HCT116 (cell line): ENCODE measurements around the gene ALDH9A1. TPM values are rescaled to one million over a fixed set of nuclear protein-coding genes. Genes with fewer than 3 reads are reported as not detected.

ENCODE experiments used
- ATAC-seq: fragments of 200-7000 bp; cut with Tn5 transposase; 2 replicates; pipeline ENCODE4 v1.9.1; 2020; ENCODE audit warnings: mild to moderate bottlenecking, moderate library complexity
- BruUV-seq: library from RNA; stranded (reverse); fragments of 400-500 nt; replicated peaks from 2 replicates; lab custom pipeline; 2021; lab: Mats Ljungman, UMichigan
- CTCF ChIA-PET: fragments of 300-600 bp; sonication (Branson Sonifier 250); formaldehyde crosslinking; loops from one replicate; lab custom pipeline; 2021; ENCODE audit warnings: antibody characterized with exemption; lab: Charles Lee
- POLR2A ChIA-PET: fragments of 300-600, 350-600 bp; sonication (Branson Sonifier 250); formaldehyde crosslinking; loops from one replicate; lab custom pipeline; 2021; ENCODE audit warnings: antibody characterized with exemption; lab: Charles Lee
- RAD21 ChIA-PET, 2 experiments: fragments of 300-600 bp; sonication (Branson Sonifier 250); formaldehyde crosslinking; loops; one replicate each; lab custom pipeline; 2023; ENCODE audit warnings: low total read pairs in 2 of 2; ENCODE audit not compliant: uncharacterized antibody in 2 of 2, unreplicated experiment in 2 of 2, low non-redundant PET in 1 of 2; lab: Charles Lee
- DNase-seq: peaks from one replicate; pipeline ENCODE4 v3.0.0-alpha.2; 2010; ENCODE audit warnings: low read depth, low spot score
- H2AFZ ChIP-seq: fragments of 200-600 bp; shearing (Covaris generic), sonication (generic); 2 replicates; pipeline ENCODE4 v1.6.1; 2017; ENCODE audit warnings: low read depth, mixed run types, mixed read lengths, antibody characterized with exemption, low read length; ENCODE audit not compliant: poor library complexity, severe bottlenecking
- H3K27ac ChIP-seq: 2 replicates; pipeline ENCODE4 v1.5.1; 2012; ENCODE audit warnings: low read depth, low read length
- H3K27me3 ChIP-seq: fragments of 200-600 bp; sonication (generic); 2 replicates; pipeline ENCODE4 v1.6.1; 2016; ENCODE audit warnings: mixed run types, low read length, mixed read lengths; ENCODE audit not compliant: insufficient read depth
- H3K36me3 ChIP-seq, 2 experiments: fragments of 200-500 bp in 1 of 2; fragments of 200-600 bp in 1 of 2; sonication (Bioruptor generic) in 1 of 2; sonication (generic) in 1 of 2; 2 replicates each; pipeline versions ENCODE4 v1.5.1 to v1.6.1; 2014 to 2016; ENCODE audit warnings: low read length in 2 of 2, inconsistent platforms in 1 of 2, mixed read lengths in 1 of 2, mixed run types in 1 of 2; ENCODE audit not compliant: insufficient read depth in 2 of 2, control insufficient read depth in 1 of 2
- H3K4me1 ChIP-seq, 2 experiments: fragments of 200-600 bp in 1 of 2; sonication (generic) in 1 of 2; 2 replicates each; pipeline versions ENCODE4 v1.5.1 to v1.6.1; 2012 to 2017; ENCODE audit warnings: low read length in 2 of 2, inconsistent platforms in 1 of 2, mild to moderate bottlenecking in 1 of 2, mixed read lengths in 1 of 2, mixed run types in 1 of 2, moderate library complexity in 1 of 2; ENCODE audit not compliant: insufficient read depth in 2 of 2, control insufficient read depth in 1 of 2
- H3K4me2 ChIP-seq: fragments of 200-600 bp; sonication (generic); 2 replicates; pipeline ENCODE4 v1.6.1; 2017; ENCODE audit warnings: mixed run types, low read length, mixed read lengths
- H3K4me3 ChIP-seq, 2 experiments: fragments of 200-600 bp in 1 of 2; sonication (generic) in 1 of 2; replicated peaks in 1 of 2; 2 replicates each; pipeline ENCODE4 v1.5.1; 2011 to 2016; ENCODE audit warnings: low read length in 2 of 2, control low read depth in 1 of 2, low read depth in 1 of 2, mild to moderate bottlenecking in 1 of 2, mixed read lengths in 1 of 2, mixed run types in 1 of 2
- H3K79me2 ChIP-seq: fragments of 200-600 bp; sonication (generic); 2 replicates; pipeline ENCODE4 v1.6.1; 2017; ENCODE audit warnings: mild to moderate bottlenecking, mixed run types, low read length, moderate library complexity, mixed read lengths; ENCODE audit not compliant: insufficient read depth
- H3K9ac ChIP-seq: fragments of 200-600 bp; sonication (generic); 2 replicates; pipeline ENCODE4 v1.6.1; 2016; ENCODE audit warnings: low read length, mixed read lengths
- H3K9me2 ChIP-seq: fragments of 200-600 bp; sonication (generic), shearing (Covaris generic); 2 replicates; pipeline ENCODE4 v1.6.1; 2017; ENCODE audit warnings: mixed run types, mild to moderate bottlenecking, moderate library complexity; ENCODE audit not compliant: insufficient read depth
- H3K9me3 ChIP-seq, 2 experiments: fragments of 200-500 bp in 1 of 2; fragments of 200-600 bp in 1 of 2; sonication (Bioruptor generic) in 1 of 2; sonication (generic) in 1 of 2; 2 replicates each; pipeline ENCODE4 v1.6.1; 2014 to 2017; ENCODE audit warnings: low read length in 2 of 2, mixed read lengths in 2 of 2, inconsistent platforms in 1 of 2, low read depth in 1 of 2, mild to moderate bottlenecking in 1 of 2, mixed run types in 1 of 2, moderate library complexity in 1 of 2; ENCODE audit not compliant: control insufficient read depth in 1 of 2, insufficient read depth in 1 of 2
- H4K20me1 ChIP-seq: fragments of 200-600 bp; sonication (generic), shearing (Covaris generic); 2 replicates; pipeline ENCODE4 v1.6.1; 2017; ENCODE audit warnings: mixed run types, mild to moderate bottlenecking, moderate library complexity; ENCODE audit not compliant: insufficient read depth
- CEBPB ChIP-seq: IDR thresholded peaks from 2 replicates; pipeline ENCODE4 v1.6.1; 2012; ENCODE audit warnings: low read depth
- EZH2 ChIP-seq: fragments of 200-600 bp; sonication (generic); IDR thresholded peaks from 2 replicates; pipeline ENCODE4 v1.6.1; 2017; ENCODE audit warnings: antibody characterized with exemption, mixed run types
- TCF7L2 ChIP-seq: IDR thresholded peaks from 2 replicates; pipeline ENCODE4 v1.7.0; 2011; ENCODE audit warnings: borderline replicate concordance, inconsistent platforms; ENCODE audit not compliant: insufficient read depth, insufficient read length; ENCODE audit errors: extremely low read depth
- intact Hi-C: fragments of 100-400 bp; cut with micrococcal nuclease; formaldehyde crosslinking; loops from 2 replicates; pipeline ENCODE4 v1.10.0; 2022
- total RNA-seq: library from RNA; stranded (reverse); gene quantifications from one replicate; pipeline ENCODE4 v1.2.1, GENCODE V29; 2021; ENCODE audit not compliant: unreplicated experiment
- TF ChIP-seq, protein P1 (sequence below): IDR thresholded peaks from 2 replicates; pipeline ENCODE4 v1.6.1; 2012; ENCODE audit warnings: low read depth

Gene ALDH9A1
- total RNA-seq, 1 experiment from 2014 or later = 46.0 TPM

DNA sequence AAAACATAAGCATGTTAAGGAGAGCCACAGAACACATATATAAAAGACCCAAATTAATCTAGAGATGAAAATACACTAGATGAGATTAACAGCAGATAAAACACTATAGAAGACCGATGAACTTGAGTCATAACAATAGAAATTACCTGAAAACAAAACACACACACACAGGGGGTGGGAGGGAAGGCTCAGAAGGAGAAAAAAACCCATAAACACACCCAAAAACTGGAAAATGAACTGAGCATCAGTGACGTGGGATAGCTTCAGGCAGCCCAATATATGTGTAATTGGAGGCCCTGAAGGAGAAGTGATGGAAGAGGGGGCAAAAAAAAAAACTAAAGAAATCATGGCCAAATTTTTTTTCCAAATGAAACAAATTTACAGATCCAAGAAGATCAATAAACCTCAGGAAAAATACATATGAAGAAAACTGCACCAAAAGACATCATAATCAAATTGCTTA is 11.4 kb downstream of the ALDH9A1 start:
- H3K4me1 ChIP-seq = no peaks in the 10 kb centered on the region
- no peaks in the 10 kb centered on the region for H3K9me2 ChIP-seq
- ChIA-PET POLR2A (interaction anchor here (0.8 kb wide), 1 partner anchor 11 kb away, joined by 3 read pairs; the partner anchor contains the start of gene ALDH9A1), CTCF (interaction anchor here (1.0 kb wide), 1 partner anchor 11 kb away, joined by 4 read pairs; the partner anchor contains the start of gene ALDH9A1), RAD21 (no interaction called here)
- H3K4me2 ChIP-seq = no peak overlapping the region
- peaks cover 0 to 14% of the 10 kb centered on the region in 2 experiments; a peak in 1 of 4 replicates for H3K36me3 ChIP-seq
- H4K20me1 ChIP-seq = peaks cover 5% of the 10 kb centered on the region; the same call in 1 of the 2 replicates
- H3K9me3 ChIP-seq = no peaks in the 10 kb centered on the region
- no peak overlapping the region for H3K9ac ChIP-seq
- H3K27me3 ChIP-seq = no peaks in the 10 kb centered on the region
- ATAC-seq (no peak), DNase-seq (no peak)
- H3K27ac ChIP-seq = no peak overlapping the region
- intact Hi-C loops = no loop called here
- no TSS peak for BruUV-seq
- no peak overlapping the region for H2AFZ ChIP-seq
- TF ChIP-seq TCF7L2 = no peak
- TF ChIP-seq CEBPB = no peak
- TF ChIP-seq, protein P1, sequence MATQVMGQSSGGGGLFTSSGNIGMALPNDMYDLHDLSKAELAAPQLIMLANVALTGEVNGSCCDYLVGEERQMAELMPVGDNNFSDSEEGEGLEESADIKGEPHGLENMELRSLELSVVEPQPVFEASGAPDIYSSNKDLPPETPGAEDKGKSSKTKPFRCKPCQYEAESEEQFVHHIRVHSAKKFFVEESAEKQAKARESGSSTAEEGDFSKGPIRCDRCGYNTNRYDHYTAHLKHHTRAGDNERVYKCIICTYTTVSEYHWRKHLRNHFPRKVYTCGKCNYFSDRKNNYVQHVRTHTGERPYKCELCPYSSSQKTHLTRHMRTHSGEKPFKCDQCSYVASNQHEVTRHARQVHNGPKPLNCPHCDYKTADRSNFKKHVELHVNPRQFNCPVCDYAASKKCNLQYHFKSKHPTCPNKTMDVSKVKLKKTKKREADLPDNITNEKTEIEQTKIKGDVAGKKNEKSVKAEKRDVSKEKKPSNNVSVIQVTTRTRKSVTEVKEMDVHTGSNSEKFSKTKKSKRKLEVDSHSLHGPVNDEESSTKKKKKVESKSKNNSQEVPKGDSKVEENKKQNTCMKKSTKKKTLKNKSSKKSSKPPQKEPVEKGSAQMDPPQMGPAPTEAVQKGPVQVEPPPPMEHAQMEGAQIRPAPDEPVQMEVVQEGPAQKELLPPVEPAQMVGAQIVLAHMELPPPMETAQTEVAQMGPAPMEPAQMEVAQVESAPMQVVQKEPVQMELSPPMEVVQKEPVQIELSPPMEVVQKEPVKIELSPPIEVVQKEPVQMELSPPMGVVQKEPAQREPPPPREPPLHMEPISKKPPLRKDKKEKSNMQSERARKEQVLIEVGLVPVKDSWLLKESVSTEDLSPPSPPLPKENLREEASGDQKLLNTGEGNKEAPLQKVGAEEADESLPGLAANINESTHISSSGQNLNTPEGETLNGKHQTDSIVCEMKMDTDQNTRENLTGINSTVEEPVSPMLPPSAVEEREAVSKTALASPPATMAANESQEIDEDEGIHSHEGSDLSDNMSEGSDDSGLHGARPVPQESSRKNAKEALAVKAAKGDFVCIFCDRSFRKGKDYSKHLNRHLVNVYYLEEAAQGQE = no peak
- no peak for TF ChIP-seq EZH2
- H3K79me2 ChIP-seq = peaks cover 51% of the 10 kb centered on the region
- no peak overlapping the region for H3K4me3 ChIP-seq
